GM18861 (cell line): ENCODE data around the gene UBQLN1.
"Not testable (repeated sequence)": the region's sequence is repeated elsewhere in the genome, so short reads cannot be mapped to it uniquely, and the experiment has no call there.

Experiments used
- ATAC-seq: cut with Tn5 transposase; IDR thresholded peaks from one replicate; pipeline ENCODE4 v1.9.1; 2021; ENCODE audit not compliant: unreplicated experiment

UBQLN1 gene

GRCh38 chr9:83637389-83637788 is 70.4 kb downstream of the UBQLN1 start:
- ATAC-seq = no peak

GRCh38 chr9:83636813-83637212 is 70.9 kb downstream of the UBQLN1 start:
- no peak for ATAC-seq

- ATAC-seq = no peak
Observed at GRCh38 chr9:83633676-83634075, 74.1 kb downstream of the UBQLN1 start.

GRCh38 chr9:83633255-83633654 is 74.5 kb downstream of the UBQLN1 start:
- ATAC-seq = peak; percentile 75

GRCh38 chr9:83630938-83631457 is 76.8 kb downstream of the UBQLN1 start:
- ATAC-seq = no peak

GRCh38 chr9:83629433-83630104 is 78.2 kb downstream of the UBQLN1 start:
- no peak for ATAC-seq

- ATAC-seq = no peak
Observed at GRCh38 chr9:83628540-83628939, 79.2 kb downstream of the UBQLN1 start.

- no peak for ATAC-seq
Observed at GRCh38 chr9:83625178-83625577, 82.6 kb downstream of the UBQLN1 start.

- ATAC-seq = peak; percentile 24
Observed at GRCh38 chr9:83623679-83624076, 84.1 kb downstream of the UBQLN1 start.

- peak; percentile 70 for ATAC-seq
Observed at GRCh38 chr9:83622939-83623678, 84.6 kb downstream of the UBQLN1 start, which contains the start of gene IDNK. IDNK (plus strand) TSS chr9:83623143; CDS start chr9:83623172, 29 bp downstream.

- ATAC-seq = peak; percentile 21
Observed at GRCh38 chr9:83622433-83622938, 85.3 kb downstream of the UBQLN1 start.

- ATAC-seq = no peak
Observed at GRCh38 chr9:83620841-83621636, 86.7 kb downstream of the UBQLN1 start.

GRCh38 chr9:83617299-83617698 is 90.5 kb downstream of the UBQLN1 start:
- ATAC-seq = no peak

GRCh38 chr9:83613298-83613697 is 94.5 kb downstream of the UBQLN1 start:
- not testable (repeated sequence) for ATAC-seq
